ENCODE measurements around the gene IFI16.
"Not testable (repeated sequence)": the region's sequence is repeated elsewhere in the genome, so short reads cannot be mapped to it uniquely, and the experiment has no call there.

IFI16 gene

GRCh38 chr1:159010391-159010790, 684 bp downstream of the IFI16 start:
- peak overlapping the region; percentile 74 for H3K4me3 ChIP-seq (ENCODE audit: low read length)
- H3K36me3 ChIP-seq (replicated peaks; ENCODE audit: insufficient read depth, low read length), result peaks cover 16% of the 10 kb centered on the region
- H3K9ac ChIP-seq (ENCODE audit: low read length), result peak overlapping the region; percentile 74
- peak overlapping the region; percentile 57 for H3K4me2 ChIP-seq (ENCODE audit: low read depth, low read length)
- no peaks in the 10 kb centered on the region for H3K9me3 ChIP-seq (replicated peaks; ENCODE audit: insufficient read depth, low read length)
- no peak for TF ChIP-seq EZH2 (optimal IDR thresholded peaks at IDR 0.05; ENCODE audit: low read depth, low read length)
- TF ChIP-seq, protein P1, sequence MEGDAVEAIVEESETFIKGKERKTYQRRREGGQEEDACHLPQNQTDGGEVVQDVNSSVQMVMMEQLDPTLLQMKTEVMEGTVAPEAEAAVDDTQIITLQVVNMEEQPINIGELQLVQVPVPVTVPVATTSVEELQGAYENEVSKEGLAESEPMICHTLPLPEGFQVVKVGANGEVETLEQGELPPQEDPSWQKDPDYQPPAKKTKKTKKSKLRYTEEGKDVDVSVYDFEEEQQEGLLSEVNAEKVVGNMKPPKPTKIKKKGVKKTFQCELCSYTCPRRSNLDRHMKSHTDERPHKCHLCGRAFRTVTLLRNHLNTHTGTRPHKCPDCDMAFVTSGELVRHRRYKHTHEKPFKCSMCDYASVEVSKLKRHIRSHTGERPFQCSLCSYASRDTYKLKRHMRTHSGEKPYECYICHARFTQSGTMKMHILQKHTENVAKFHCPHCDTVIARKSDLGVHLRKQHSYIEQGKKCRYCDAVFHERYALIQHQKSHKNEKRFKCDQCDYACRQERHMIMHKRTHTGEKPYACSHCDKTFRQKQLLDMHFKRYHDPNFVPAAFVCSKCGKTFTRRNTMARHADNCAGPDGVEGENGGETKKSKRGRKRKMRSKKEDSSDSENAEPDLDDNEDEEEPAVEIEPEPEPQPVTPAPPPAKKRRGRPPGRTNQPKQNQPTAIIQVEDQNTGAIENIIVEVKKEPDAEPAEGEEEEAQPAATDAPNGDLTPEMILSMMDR (IDR thresholded peaks at IDR 0.05; ENCODE audit: low read length), result no peak
- no peak for TF ChIP-seq EZH2phosphoT487 (IDR thresholded peaks at IDR 0.05; ENCODE audit: low read length)
- peaks cover 52% of the 10 kb centered on the region for H3K79me2 ChIP-seq (ENCODE audit: low read length)
- H4K20me1 ChIP-seq (ENCODE audit: insufficient read depth, low read length), result no peaks in the 10 kb centered on the region
- DNase-seq, result peak; percentile 34
- peak overlapping the region; percentile 76 for H3K27ac ChIP-seq (ENCODE audit: low read length)
- 0 out of 2 replicates have a peak overlapping the region, but pooled peaks have one; percentile 54 for H2AFZ ChIP-seq (ENCODE audit: low read length)
- peaks cover 42% of the 10 kb centered on the region for H3F3A ChIP-seq (ENCODE audit: insufficient read depth, low read length)
- no peaks in the 10 kb centered on the region for H3K9me2 ChIP-seq (replicated peaks; ENCODE audit: insufficient read depth, low read length)
- no peaks in the 10 kb centered on the region for H3K27me3 ChIP-seq (replicated peaks; ENCODE audit: insufficient read depth, low read length)
- peaks cover 35% of the 10 kb centered on the region for H3K4me1 ChIP-seq (ENCODE audit: low read length)

GRCh38 chr1:159011001-159011400, 1.3 kb downstream of the IFI16 start:
- H3K4me3 ChIP-seq (ENCODE audit: low read length), result peak overlapping the region; percentile 74
- peaks cover 55% of the 10 kb centered on the region for H3K79me2 ChIP-seq (ENCODE audit: low read length)
- not testable (repeated sequence) for H3K27me3 ChIP-seq (replicated peaks; ENCODE audit: insufficient read depth, low read length); H2AFZ ChIP-seq (ENCODE audit: low read length); H3K9me2 ChIP-seq (replicated peaks; ENCODE audit: insufficient read depth, low read length); H4K20me1 ChIP-seq (ENCODE audit: insufficient read depth, low read length); DNase-seq; H3K9me3 ChIP-seq (replicated peaks; ENCODE audit: insufficient read depth, low read length)
- peaks cover 40% of the 10 kb centered on the region for H3K4me1 ChIP-seq (ENCODE audit: low read length)
- peaks cover 48% of the 10 kb centered on the region for H3F3A ChIP-seq (ENCODE audit: insufficient read depth, low read length)
- H3K9ac ChIP-seq (ENCODE audit: low read length), result peak overlapping the region; percentile 74
- peak overlapping the region; percentile 57; the same call in 1 of the 2 replicates for H3K4me2 ChIP-seq (ENCODE audit: low read depth, low read length)
- peak overlapping the region; percentile 76; the same call in 1 of the 2 replicates for H3K27ac ChIP-seq (ENCODE audit: low read length)
- H3K36me3 ChIP-seq (replicated peaks; ENCODE audit: insufficient read depth, low read length), result peaks cover 17% of the 10 kb centered on the region

- no peaks in the 10 kb centered on the region for H3K9me3 ChIP-seq (replicated peaks; ENCODE audit: insufficient read depth, low read length)
- no peaks in the 10 kb centered on the region for H3K27me3 ChIP-seq (replicated peaks; ENCODE audit: insufficient read depth, low read length)
- H2AFZ ChIP-seq (ENCODE audit: low read length), result no peak overlapping the region
- H3K9me2 ChIP-seq (replicated peaks; ENCODE audit: insufficient read depth, low read length), result no peaks in the 10 kb centered on the region
- H3K79me2 ChIP-seq (ENCODE audit: low read length), result peaks cover 62% of the 10 kb centered on the region
- H3K4me3 ChIP-seq (ENCODE audit: low read length), result peak overlapping the region; percentile 74
- peaks cover 25% of the 10 kb centered on the region for H3K36me3 ChIP-seq (replicated peaks; ENCODE audit: insufficient read depth, low read length)
- TF ChIP-seq, protein P1 (IDR thresholded peaks at IDR 0.05; ENCODE audit: low read length), result no peak
- TF ChIP-seq EZH2phosphoT487 (IDR thresholded peaks at IDR 0.05; ENCODE audit: low read length), result no peak
- TF ChIP-seq EZH2 (optimal IDR thresholded peaks at IDR 0.05; ENCODE audit: low read depth, low read length), result no peak
- H3K4me2 ChIP-seq (ENCODE audit: low read depth, low read length), result peak overlapping the region; percentile 73
- no peaks in the 10 kb centered on the region for H4K20me1 ChIP-seq (ENCODE audit: insufficient read depth, low read length)
- H3F3A ChIP-seq (ENCODE audit: insufficient read depth, low read length), result peaks cover 55% of the 10 kb centered on the region
- H3K27ac ChIP-seq (ENCODE audit: low read length), result peak overlapping the region; percentile 76
- DNase-seq, result no peak
- H3K4me1 ChIP-seq (ENCODE audit: low read length), result peaks cover 47% of the 10 kb centered on the region
- H3K9ac ChIP-seq (ENCODE audit: low read length), result peak overlapping the region; percentile 74
Observed at GRCh38 chr1:159011751-159012150, 2.0 kb downstream of the IFI16 start.

DNA sequence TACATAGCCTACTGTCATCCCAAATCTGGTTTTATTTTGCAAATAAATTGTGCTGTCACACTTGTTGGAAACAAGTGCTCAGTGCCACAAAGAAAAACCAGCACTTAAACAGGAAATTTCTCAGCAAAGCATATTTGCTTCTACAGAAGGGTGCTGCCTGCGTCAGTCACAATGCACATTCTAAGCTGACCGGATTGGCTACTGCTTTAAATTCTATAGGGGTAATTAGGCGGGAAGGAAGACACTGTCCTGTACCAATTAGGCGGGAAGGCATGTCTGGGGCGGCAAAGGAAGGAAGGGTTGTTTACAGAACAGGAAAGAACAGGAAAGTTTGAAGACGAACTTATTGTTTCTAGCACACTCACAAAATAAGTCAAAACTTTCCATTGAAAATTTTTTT, 2.8 kb downstream of the IFI16 start:
- peaks cover 51% of the 10 kb centered on the region for H3K4me1 ChIP-seq (ENCODE audit: low read length)
- no peaks in the 10 kb centered on the region for H4K20me1 ChIP-seq (ENCODE audit: insufficient read depth, low read length)
- peaks cover 67% of the 10 kb centered on the region for H3K79me2 ChIP-seq (ENCODE audit: low read length)
- H3K4me3 ChIP-seq (ENCODE audit: low read length), result peak overlapping the region; percentile 74
- no peak overlapping the region for H2AFZ ChIP-seq (ENCODE audit: low read length)
- H3K27ac ChIP-seq (ENCODE audit: low read length), result peak overlapping the region; percentile 76
- H3F3A ChIP-seq (ENCODE audit: insufficient read depth, low read length), result peaks cover 55% of the 10 kb centered on the region
- TF ChIP-seq, protein P1 (IDR thresholded peaks at IDR 0.05; ENCODE audit: low read length), result no peak
- TF ChIP-seq EZH2 (optimal IDR thresholded peaks at IDR 0.05; ENCODE audit: low read depth, low read length), result no peak
- TF ChIP-seq EZH2phosphoT487 (IDR thresholded peaks at IDR 0.05; ENCODE audit: low read length), result no peak
- DNase-seq, result peak; percentile 96
- H3K4me2 ChIP-seq (ENCODE audit: low read depth, low read length), result peak overlapping the region; percentile 73
- H3K9ac ChIP-seq (ENCODE audit: low read length), result peak overlapping the region; percentile 74
- no peaks in the 10 kb centered on the region for H3K9me3 ChIP-seq (replicated peaks; ENCODE audit: insufficient read depth, low read length)
- H3K9me2 ChIP-seq (replicated peaks; ENCODE audit: insufficient read depth, low read length), result no peaks in the 10 kb centered on the region
- H3K27me3 ChIP-seq (replicated peaks; ENCODE audit: insufficient read depth, low read length), result no peaks in the 10 kb centered on the region
- H3K36me3 ChIP-seq (replicated peaks; ENCODE audit: insufficient read depth, low read length), result peaks cover 29% of the 10 kb centered on the region
